Fibroblast of lung (primary cell): Measurements from ENCODE around the gene ARSJ. TPM values are rescaled to one million over a fixed set of nuclear protein-coding genes. Genes with fewer than 3 reads are reported as not detected.
A peak's percentile ranks its signal among the peaks of the same experiment; 100 is the strongest.

ENCODE experiments used
- DNase-seq, 2 donors: peaks; one replicate each; pipeline versions ENCODE4 v3.0.0 to v3.0.0-alpha.2; 2010; ENCODE audit warnings: low read depth in 2 of 2
- H2AFZ ChIP-seq: 2 replicates; pipeline ENCODE4 v1.5.1; 2012; ENCODE audit warnings: low read length, control low read depth, inconsistent platforms
- H3K27ac ChIP-seq: 2 replicates; pipeline ENCODE4 v1.5.1; 2011; ENCODE audit warnings: low read length, control low read depth; ENCODE audit not compliant: insufficient read depth
- H3K27me3 ChIP-seq: 2 replicates; pipeline ENCODE4 v1.5.1; 2011; ENCODE audit warnings: mild to moderate bottlenecking, low read length; ENCODE audit not compliant: control insufficient read depth, insufficient read depth
- H3K36me3 ChIP-seq: 2 replicates; pipeline ENCODE4 v1.5.1; 2011; ENCODE audit warnings: low read length; ENCODE audit not compliant: control insufficient read depth, insufficient read depth
- H3K4me1 ChIP-seq: 2 replicates; pipeline ENCODE4 v1.5.1; 2011; ENCODE audit warnings: low read length; ENCODE audit not compliant: control insufficient read depth, insufficient read depth; ENCODE audit errors: extremely low read depth
- H3K4me2 ChIP-seq: 2 replicates; pipeline ENCODE4 v1.5.1; 2011; ENCODE audit warnings: low read length, control low read depth; ENCODE audit not compliant: insufficient read depth; ENCODE audit errors: extremely low read depth
- H3K4me3 ChIP-seq, 4 experiments: fragments of 200-600 bp in 1 of 4; sonication (generic) in 1 of 4; replicated peaks in 1 of 4; 2 replicates each; pipeline ENCODE4 v1.5.1; 2011 to 2016; ENCODE audit warnings: low read length in 4 of 4, low read depth in 3 of 4, mild to moderate bottlenecking in 3 of 4, control low read depth in 2 of 4, inconsistent platforms in 1 of 4, mixed read lengths in 1 of 4; ENCODE audit not compliant: insufficient read depth in 1 of 4; ENCODE audit errors: control extremely low read depth in 1 of 4
- H3K79me2 ChIP-seq: 2 replicates; pipeline ENCODE4 v1.5.1; 2012; ENCODE audit warnings: mild to moderate bottlenecking, low read length, inconsistent platforms; ENCODE audit not compliant: control insufficient read depth, insufficient read depth
- H3K9ac ChIP-seq: 2 replicates; pipeline ENCODE4 v1.5.1; 2011; ENCODE audit warnings: mild to moderate bottlenecking, low read length, control low read depth; ENCODE audit not compliant: insufficient read depth
- H3K9me3 ChIP-seq: 2 replicates; pipeline ENCODE4 v1.5.1; 2012; ENCODE audit warnings: low read depth, low read length; ENCODE audit not compliant: control insufficient read depth, insufficient read depth
- H4K20me1 ChIP-seq: 2 replicates; pipeline ENCODE4 v1.5.1; 2011; ENCODE audit warnings: low read length; ENCODE audit not compliant: control insufficient read depth, insufficient read depth; ENCODE audit errors: extremely low read depth
- CTCF ChIP-seq, 2 donors: IDR thresholded peaks in 1 of 2; conservative IDR thresholded peaks in 1 of 2; 1 replicate in 1 of 2; 2 replicates in 1 of 2; pipeline ENCODE4 v1.5.1; 2011 to 2012; ENCODE audit warnings: low read length in 2 of 2, control low read depth in 1 of 2, inconsistent platforms in 1 of 2, low read depth in 1 of 2, mild to moderate bottlenecking in 1 of 2
- EZH2 ChIP-seq: IDR thresholded peaks from 2 replicates; pipeline ENCODE4 v1.5.1; 2012; ENCODE audit warnings: low read length, control low read depth, mild to moderate bottlenecking; ENCODE audit errors: missing control alignments
- polyA plus RNA-seq, 2 donors: library from polyadenylated mRNA; depleted of rRNA in 1 of 2; stranded (reverse) in 1 of 2; unstranded in 1 of 2; fragments of >200 nt; gene quantifications; 2 replicates each; pipeline ENCODE4 v1.2.1, GENCODE V29; 2011 to 2012; ENCODE audit warnings: missing spikeins in 1 of 2
- total RNA-seq: library from RNA; depleted of rRNA; stranded (reverse); fragments of >200 nt; gene quantifications from 2 replicates; pipeline ENCODE4 v1.2.1, GENCODE V29; 2014

The ARSJ gene
- total and polyA plus RNA-seq, 2 donors (not counting 1 experiment from before 2014, with no cell fraction given): 51.1 to 56.6 TPM

- no peaks in the 10 kb centered on the region for H4K20me1 ChIP-seq
- no peaks in the 10 kb centered on the region for H3K79me2 ChIP-seq
- no peak overlapping the region for H3K27ac ChIP-seq
- no peak overlapping the region for H2AFZ ChIP-seq
- H3K36me3 ChIP-seq: no peaks in the 10 kb centered on the region
- H3K4me3 ChIP-seq: no peak overlapping the region
- peaks cover 6% of the 10 kb centered on the region for H3K4me1 ChIP-seq
- H3K4me2 ChIP-seq: no peak overlapping the region
- TF ChIP-seq CTCF (conservative IDR thresholded peaks at IDR 0.05 in 1 of 2, IDR thresholded peaks at IDR 0.05 in 1 of 2; ENCODE audit: low read depth in 1 of 2, low read length in 2 of 2) (peak in 1 of 2 donors; percentile 23), EZH2 (no peak)
- no peaks in the 10 kb centered on the region for H3K9me3 ChIP-seq
- DNase-seq: peak; percentile 32 to 78
- no peaks in the 10 kb centered on the region for H3K27me3 ChIP-seq
- H3K9ac ChIP-seq: no peak overlapping the region
Measured at GRCh38 chr4:113878668-113879067, 100.8 kb downstream of the ARSJ start.

GRCh38 chr4:113874480-113874879, 105.0 kb downstream of the ARSJ start:
- Histone ChIP-seq H4K20me1 (no peaks in the 10 kb centered on the region), H3K4me2 (no peak overlapping the region), H3K9me3 (no peaks in the 10 kb centered on the region), H3K9ac (no peak overlapping the region), H3K27me3 (no peaks in the 10 kb centered on the region), H3K79me2 (no peaks in the 10 kb centered on the region), H3K4me3 (no peak overlapping the region), H3K4me1 (no peaks in the 10 kb centered on the region), H3K27ac (no peak overlapping the region), H3K36me3 (no peaks in the 10 kb centered on the region), H2AFZ (no peak overlapping the region)
- TF ChIP-seq CTCF (conservative IDR thresholded peaks at IDR 0.05 in 1 of 2, IDR thresholded peaks at IDR 0.05 in 1 of 2; ENCODE audit: low read depth in 1 of 2, low read length in 2 of 2): no peak
- TF ChIP-seq EZH2: no peak
- DNase-seq: no peak

- Histone ChIP-seq H3K9me3 (no peaks in the 10 kb centered on the region), H3K4me2 (no peak overlapping the region), H3K9ac (no peak overlapping the region), H3K4me1 (no peaks in the 10 kb centered on the region), H3K36me3 (no peaks in the 10 kb centered on the region), H2AFZ (no peak overlapping the region), H3K27ac (no peak overlapping the region), H3K4me3 (no peak overlapping the region), H4K20me1 (no peaks in the 10 kb centered on the region), H3K79me2 (no peaks in the 10 kb centered on the region), H3K27me3 (no peaks in the 10 kb centered on the region)
- no peak for DNase-seq
- TF ChIP-seq EZH2 (no peak), CTCF (conservative IDR thresholded peaks at IDR 0.05 in 1 of 2, IDR thresholded peaks at IDR 0.05 in 1 of 2; ENCODE audit: low read depth in 1 of 2, low read length in 2 of 2) (no peak)
Measured at GRCh38 chr4:113873508-113873907, 105.9 kb downstream of the ARSJ start.
